AG04450 (cell line): ENCODE data around the gene FUT2. TPM values are rescaled to one million over a fixed set of nuclear protein-coding genes. Genes with fewer than 3 reads are reported as not detected.

Source experiments
- CTCF ChIA-PET: fragments of 300-600, 350-600 bp; formaldehyde crosslinking; extraction: SDS; loops from one replicate; lab custom pipeline; 2022; ENCODE audit warnings: antibody characterized with exemption, inconsistent platforms; lab: Charles Lee
- POLR2A ChIA-PET: fragments of 350-600 bp; formaldehyde crosslinking; extraction: SDS; loops from one replicate; lab custom pipeline; 2021; ENCODE audit warnings: antibody characterized with exemption, inconsistent platforms; lab: Yijun Ruan, JAX
- DNase-seq: peaks from one replicate; pipeline ENCODE4 v3.0.0-alpha.2; 2011; ENCODE audit warnings: low read depth, low spot score
- H3K27ac ChIP-seq: one replicate; pipeline ENCODE4 v1.5.1; 2012; ENCODE audit warnings: low read depth, low read length, control low read depth
- H3K27me3 ChIP-seq: one replicate; pipeline ENCODE4 v1.6.0; 2012; ENCODE audit warnings: low read length; ENCODE audit not compliant: control insufficient read depth, insufficient read depth
- H3K4me3 ChIP-seq: 2 replicates; pipeline ENCODE4 v1.5.1; 2011; ENCODE audit warnings: mild to moderate bottlenecking, low read depth, low read length, control low read depth
- H3K9me3 ChIP-seq: 2 replicates; pipeline ENCODE4 v1.5.1; 2012; ENCODE audit warnings: low read length; ENCODE audit not compliant: control insufficient read depth, insufficient read depth
- polyA plus RNA-seq: library from polyadenylated mRNA; depleted of rRNA; stranded (reverse); fragments of >200 nt; gene quantifications from 2 replicates; pipeline ENCODE4 v1.2.3, GENCODE V29; 2011
- TF ChIP-seq, protein P1 (sequence below): IDR thresholded peaks from 2 replicates; pipeline ENCODE4 v1.5.1; 2011; ENCODE audit warnings: low read depth, low read length, control low read depth, inconsistent platforms

The FUT2 gene
- polyA plus RNA-seq, 1 experiment, result not detected

DNA sequence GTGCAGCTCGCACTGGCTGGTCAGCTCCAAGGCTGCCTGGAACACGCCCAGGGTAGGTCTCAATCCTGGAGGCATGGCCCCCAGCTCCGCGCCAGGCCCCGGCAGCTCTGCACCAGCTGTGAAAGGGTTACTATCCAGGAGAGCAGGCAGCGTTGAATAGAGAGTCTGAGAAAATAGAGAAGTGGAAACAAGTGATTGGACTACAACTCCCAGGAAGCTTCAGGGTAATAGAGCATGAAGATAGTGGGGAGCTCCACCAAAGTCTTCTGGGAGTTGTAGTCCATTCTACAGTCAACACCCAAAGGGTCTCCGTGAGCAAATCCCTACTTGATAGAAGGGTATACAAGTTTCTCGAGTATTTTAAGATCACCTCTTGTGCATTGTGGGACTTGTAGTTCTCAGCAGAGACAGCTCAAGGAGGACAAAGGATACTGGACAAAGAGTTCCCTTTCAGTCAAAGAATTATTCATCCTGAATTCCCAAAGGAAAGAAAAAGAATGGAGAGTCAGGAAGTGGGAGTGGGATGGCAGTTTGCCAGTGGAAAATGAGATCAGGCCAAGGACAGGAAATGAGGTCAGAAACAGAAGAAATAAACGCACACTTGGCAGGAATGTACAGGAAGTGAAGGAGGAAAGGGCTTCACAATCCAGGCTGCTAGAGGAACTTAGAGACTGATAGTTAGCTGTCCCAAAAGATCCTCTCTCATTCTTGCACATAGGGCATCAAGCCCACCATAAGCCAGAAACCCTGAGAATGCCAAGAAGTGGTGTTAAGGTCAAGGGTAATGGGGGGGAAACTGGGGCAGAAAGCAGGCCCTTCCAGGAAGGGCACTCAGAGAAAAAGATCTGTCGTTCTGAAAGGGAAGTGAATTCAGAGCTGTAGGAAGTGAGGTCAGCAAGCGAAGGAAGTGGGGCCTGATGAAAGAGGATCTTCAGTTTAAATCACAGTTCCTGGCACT lies 29.3 kb downstream of the FUT2 start:
- TF ChIP-seq, protein P1, sequence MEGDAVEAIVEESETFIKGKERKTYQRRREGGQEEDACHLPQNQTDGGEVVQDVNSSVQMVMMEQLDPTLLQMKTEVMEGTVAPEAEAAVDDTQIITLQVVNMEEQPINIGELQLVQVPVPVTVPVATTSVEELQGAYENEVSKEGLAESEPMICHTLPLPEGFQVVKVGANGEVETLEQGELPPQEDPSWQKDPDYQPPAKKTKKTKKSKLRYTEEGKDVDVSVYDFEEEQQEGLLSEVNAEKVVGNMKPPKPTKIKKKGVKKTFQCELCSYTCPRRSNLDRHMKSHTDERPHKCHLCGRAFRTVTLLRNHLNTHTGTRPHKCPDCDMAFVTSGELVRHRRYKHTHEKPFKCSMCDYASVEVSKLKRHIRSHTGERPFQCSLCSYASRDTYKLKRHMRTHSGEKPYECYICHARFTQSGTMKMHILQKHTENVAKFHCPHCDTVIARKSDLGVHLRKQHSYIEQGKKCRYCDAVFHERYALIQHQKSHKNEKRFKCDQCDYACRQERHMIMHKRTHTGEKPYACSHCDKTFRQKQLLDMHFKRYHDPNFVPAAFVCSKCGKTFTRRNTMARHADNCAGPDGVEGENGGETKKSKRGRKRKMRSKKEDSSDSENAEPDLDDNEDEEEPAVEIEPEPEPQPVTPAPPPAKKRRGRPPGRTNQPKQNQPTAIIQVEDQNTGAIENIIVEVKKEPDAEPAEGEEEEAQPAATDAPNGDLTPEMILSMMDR, result no peak
- ChIA-PET CTCF (interaction anchor here (0.7 to 0.9 kb wide), 2 partner anchors 49 to 275 kb away, joined by 3 read pairs; no protein-coding TSS in a partner anchor), POLR2A (interaction anchor here (0.7 to 1.4 kb wide), 5 partner anchors 9 to 239 kb away, joined by 3 to 5 read pairs (median 4); partner anchors contain the start of gene PPP1R15A)
- H3K27ac ChIP-seq, result peak overlapping the region; percentile 66
- peak; percentile 63 for DNase-seq
- no peak overlapping the region for H3K4me3 ChIP-seq
- H3K9me3 ChIP-seq, result peaks cover 13% of the 10 kb centered on the region; the same call in 1 of the 2 replicates
- H3K27me3 ChIP-seq, result no peaks in the 10 kb centered on the region

DNA sequence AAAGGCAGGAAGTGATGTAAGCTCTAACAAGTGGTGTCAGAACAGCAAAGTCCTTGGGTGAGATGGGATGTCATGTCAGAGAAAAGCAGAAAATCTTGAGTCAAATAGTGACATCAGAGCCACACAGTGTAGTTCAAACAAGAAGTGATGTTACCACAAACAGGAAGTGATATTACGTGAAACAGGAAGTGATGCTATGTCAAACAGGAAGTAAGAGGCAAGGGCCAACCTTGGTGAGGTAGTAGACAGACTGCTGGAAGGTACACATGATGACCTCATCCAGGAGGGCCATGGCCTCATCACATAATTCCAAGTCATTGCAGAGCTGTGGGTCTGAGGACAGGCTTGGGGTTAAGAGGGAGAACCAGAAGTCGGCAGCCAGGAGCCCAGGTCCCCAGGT lies 30.8 kb downstream of the FUT2 start:
- peaks cover 13% of the 10 kb centered on the region; the same call in 1 of the 2 replicates for H3K9me3 ChIP-seq
- no peak overlapping the region for H3K4me3 ChIP-seq
- H3K27me3 ChIP-seq, result peaks cover 3% of the 10 kb centered on the region
- POLR2A ChIA-PET, result no interaction called here
- TF ChIP-seq, protein P1, result no peak
- CTCF ChIA-PET, result interaction anchor here (1.0 kb wide), 1 partner anchor 267 kb away, joined by 12 read pairs; the partner anchor contains the start of gene RUVBL2
- no peak overlapping the region for H3K27ac ChIP-seq
- no peak for DNase-seq

DNA sequence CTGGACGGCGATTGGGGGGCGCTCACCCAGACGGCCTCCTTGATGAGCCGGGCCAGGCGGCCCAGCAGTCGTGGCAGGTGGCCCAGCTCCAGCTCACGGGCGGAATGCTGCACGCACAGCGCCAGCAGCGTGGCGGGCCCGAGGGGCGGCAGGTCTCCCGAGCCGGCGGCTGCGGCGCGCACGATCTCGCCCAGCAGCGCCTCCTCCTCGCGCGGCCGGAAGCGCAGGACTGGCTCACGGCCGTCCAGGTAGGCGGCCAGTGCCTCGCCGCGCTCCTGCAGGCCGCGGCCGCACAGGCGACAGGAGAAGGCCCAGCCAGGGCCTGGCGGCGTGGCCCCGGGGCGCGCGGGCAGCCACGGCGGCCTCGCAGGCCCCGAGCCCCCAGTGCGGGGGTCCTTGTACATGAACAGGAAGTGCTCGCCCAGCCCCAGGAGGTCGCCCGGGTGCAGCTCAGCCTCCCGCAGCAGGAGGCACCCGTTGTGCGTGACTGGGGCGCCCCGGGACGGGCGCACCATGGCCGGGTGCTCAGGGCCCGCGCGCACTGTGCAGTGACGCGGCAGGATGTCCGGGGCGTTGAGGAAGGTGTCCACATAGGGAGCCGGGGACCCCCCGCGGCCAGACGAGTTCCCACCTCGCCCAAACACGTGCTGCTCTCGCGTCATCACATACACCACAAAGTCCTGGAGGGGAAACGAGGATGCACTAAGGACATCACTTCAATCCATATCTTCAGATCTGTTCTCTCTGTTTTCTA lies 33.3 kb downstream of the FUT2 start:
- H3K4me3 ChIP-seq, result no peak overlapping the region
- POLR2A ChIA-PET, result no interaction called here
- DNase-seq, result no peak
- TF ChIP-seq, protein P1, result no peak
- peaks cover 14% of the 10 kb centered on the region for H3K27me3 ChIP-seq
- peaks cover 13% of the 10 kb centered on the region; the same call in 1 of the 2 replicates for H3K9me3 ChIP-seq
- CTCF ChIA-PET, result no interaction called here
- H3K27ac ChIP-seq, result no peak overlapping the region

DNA sequence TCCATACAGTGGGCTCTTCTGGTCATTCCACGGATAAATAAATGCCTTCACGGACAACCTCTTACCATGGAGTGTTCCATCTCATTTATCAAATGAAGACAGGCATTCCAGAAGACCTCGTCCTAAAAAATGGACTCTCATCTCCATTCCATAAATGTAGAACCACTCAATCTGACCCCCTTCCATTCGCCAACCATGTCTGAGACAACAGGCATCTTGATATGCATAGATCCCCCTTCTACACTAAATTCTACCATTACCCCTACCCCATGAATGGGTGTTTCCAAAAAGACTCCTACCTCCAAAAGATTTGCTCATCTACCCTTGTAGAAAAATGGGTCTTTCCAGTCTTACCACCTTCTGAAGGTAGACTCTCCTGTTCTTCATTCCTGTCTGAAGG lies 35.7 kb downstream of the FUT2 start:
- POLR2A ChIA-PET, result no interaction called here
- TF ChIP-seq, protein P1, result no peak
- DNase-seq, result no peak
- Histone ChIP-seq H3K9me3 (peaks cover 14% of the 10 kb centered on the region), H3K27me3 (peaks cover 17% of the 10 kb centered on the region), H3K4me3 (no peak overlapping the region), H3K27ac (no peak overlapping the region)
- CTCF ChIA-PET, result no interaction called here
